Measurements from ENCODE around the gene MLYCD. TPM values are rescaled to one million over a fixed set of nuclear protein-coding genes. Genes with fewer than 3 reads are reported as not detected.

MLYCD gene
- total RNA-seq, 1 donor from 2014 or later: 10.8 TPM

DNA sequence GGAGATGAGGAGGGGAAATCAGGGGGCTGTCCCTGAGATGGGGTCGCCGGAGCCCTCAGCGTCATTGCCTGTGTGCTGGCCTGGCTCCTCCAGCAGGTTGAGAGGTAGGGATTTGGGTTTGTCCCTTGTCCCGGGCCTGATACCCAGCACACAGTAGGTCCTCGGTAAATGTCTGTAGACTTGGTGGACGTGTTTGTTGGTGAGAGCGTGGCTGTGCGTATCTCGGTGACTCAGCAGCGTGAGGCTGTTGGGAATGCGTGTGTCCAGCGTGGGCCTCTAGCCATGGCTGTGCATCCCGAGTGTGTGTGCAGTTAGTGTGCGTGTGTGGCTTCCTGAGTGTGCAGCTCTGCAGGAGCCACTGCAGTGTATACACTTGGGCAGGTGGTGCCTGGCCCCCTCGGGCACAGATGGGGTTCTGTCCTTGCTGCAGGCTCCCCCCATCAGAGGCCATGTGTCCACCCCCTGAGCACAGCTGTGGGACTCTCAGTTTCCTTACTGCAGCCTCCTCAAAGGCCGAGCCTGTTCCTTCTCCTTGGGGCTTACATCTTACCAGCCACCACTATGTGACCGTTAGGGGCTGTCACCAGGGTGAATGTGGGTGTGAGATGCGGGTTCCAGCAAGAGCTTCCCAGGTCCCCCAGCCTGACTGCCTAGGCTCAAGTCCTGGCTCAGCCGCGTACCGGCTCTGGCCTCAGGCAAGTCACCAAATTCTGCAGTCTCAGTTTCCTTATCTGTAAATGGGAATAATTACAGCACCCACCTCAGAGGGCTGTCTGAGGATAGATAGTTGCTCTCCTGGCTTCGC, 74.9 kb downstream of the MLYCD start:
- Mint-ChIP-seq H3K9me3 (peaks cover 11% of the 10 kb centered on the region), H3K4me1 (peaks cover 3% of the 10 kb centered on the region), H3K27me3 (peaks cover 32% of the 10 kb centered on the region), H3K36me3 (ENCODE audit: low read depth) (no peaks in the 10 kb centered on the region), H3K4me3 (no peak overlapping the region), H3K27ac (no peak overlapping the region)
- DNase-seq (no peak), ATAC-seq (ENCODE audit: low read depth) (no peak)
- CTCF ChIA-PET: no interaction called here
- intact Hi-C loops (cut with micrococcal nuclease): no loop called here
- no peak for TF ChIP-seq CTCF (IDR thresholded peaks at IDR 0.05)
- POLR2A ChIA-PET: no interaction called here

DNA sequence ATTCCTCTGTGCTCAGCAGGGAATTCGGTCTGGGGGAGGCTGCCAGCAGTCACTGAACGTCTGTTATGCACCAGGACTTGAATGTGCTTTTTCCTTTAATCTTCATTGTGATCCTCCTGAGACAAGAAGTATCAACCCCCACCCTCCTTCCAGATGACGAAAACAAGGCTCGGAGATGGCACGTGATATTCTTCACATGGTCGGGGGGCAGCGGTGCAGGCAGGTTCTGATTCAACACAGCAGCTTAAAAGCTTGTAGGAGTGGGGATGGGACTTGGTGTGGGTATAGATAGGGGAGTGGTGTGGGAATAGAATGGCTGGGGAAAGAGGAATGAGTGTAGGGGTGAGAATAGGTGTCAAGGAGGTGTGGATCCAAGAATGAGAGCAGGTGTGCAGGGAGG, 75.6 kb downstream of the MLYCD start:
- no peak overlapping the region for H3K27ac Mint-ChIP-seq
- POLR2A ChIA-PET: no interaction called here
- H3K9me3 Mint-ChIP-seq: peaks cover 14% of the 10 kb centered on the region
- no peak for DNase-seq
- no peaks in the 10 kb centered on the region for H3K4me1 Mint-ChIP-seq
- intact Hi-C loops (cut with micrococcal nuclease): no loop called here
- H3K4me3 Mint-ChIP-seq: no peak overlapping the region
- no peaks in the 10 kb centered on the region for H3K36me3 Mint-ChIP-seq (ENCODE audit: low read depth)
- H3K27me3 Mint-ChIP-seq: peaks cover 29% of the 10 kb centered on the region
- no peak for TF ChIP-seq CTCF (IDR thresholded peaks at IDR 0.05)
- ATAC-seq (ENCODE audit: low read depth): no peak
- CTCF ChIA-PET: no interaction called here

DNA sequence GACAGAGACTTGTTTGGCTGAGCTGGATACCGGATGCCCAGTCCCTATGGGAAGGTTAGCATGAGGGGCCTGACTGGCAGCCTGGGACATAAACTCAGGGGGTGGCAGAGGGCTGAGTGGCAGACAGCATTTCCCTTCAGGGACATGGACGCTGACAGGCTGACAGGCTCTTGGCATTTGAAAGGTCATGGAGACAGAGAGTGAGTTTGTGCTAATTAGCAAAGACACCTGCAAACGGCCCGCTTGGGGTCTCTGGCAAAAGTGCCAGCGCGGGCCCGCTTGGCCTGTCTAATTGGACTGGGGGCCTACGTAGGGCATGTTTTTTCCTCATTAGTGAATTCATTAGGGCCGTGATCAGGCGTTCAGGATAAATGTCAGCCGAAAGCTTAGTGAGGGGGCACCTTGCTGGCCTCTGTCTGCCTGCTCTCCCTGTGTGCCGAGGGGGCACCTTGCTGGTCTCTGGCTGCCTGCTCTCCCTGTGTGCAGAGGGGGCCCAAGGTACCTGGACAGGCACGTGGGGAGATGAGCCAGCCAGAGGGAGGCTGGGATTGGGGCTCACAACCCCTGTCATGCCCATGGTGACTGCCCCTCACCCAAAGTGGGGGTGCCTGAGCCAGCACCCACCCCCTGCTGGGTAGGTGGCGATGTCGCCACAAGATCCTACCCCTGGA, 76.8 kb downstream of the MLYCD start:
- Mint-ChIP-seq H3K27me3 (peaks cover 19% of the 10 kb centered on the region), H3K36me3 (ENCODE audit: low read depth) (no peaks in the 10 kb centered on the region), H3K27ac (no peak overlapping the region), H3K4me3 (no peak overlapping the region), H3K4me1 (no peaks in the 10 kb centered on the region), H3K9me3 (peaks cover 14% of the 10 kb centered on the region)
- ChIA-PET POLR2A (no interaction called here), CTCF (no interaction called here)
- ATAC-seq (ENCODE audit: low read depth) (no peak), DNase-seq (no peak)
- intact Hi-C loops (cut with micrococcal nuclease): no loop called here
- no peak for TF ChIP-seq CTCF (IDR thresholded peaks at IDR 0.05)

Other genes with a start within 250 kb of the MLYCD start
- 49.8 and 54.0 TPM in 2 replicates for gene HSBP1, start 91.1 kb upstream of the MLYCD start, total RNA-seq
- gene OSGIN1, start 54.1 kb downstream of the MLYCD start, total RNA-seq: 1.6 TPM in 2 replicates
- gene NECAB2, start 69.1 kb downstream of the MLYCD start, total RNA-seq: not detected in 2 replicates
- gene SLC38A8, start 143.7 kb downstream of the MLYCD start, total RNA-seq: not detected in 2 replicates
- gene MBTPS1, start 217.8 kb downstream of the MLYCD start, total RNA-seq: 74.1 and 79.2 TPM in 2 replicates
- 13.1 and 15.3 TPM in 2 replicates for gene HSDL1, start 246.1 kb downstream of the MLYCD start, total RNA-seq
- not detected in 2 replicates for gene DNAAF1, start 246.2 kb downstream of the MLYCD start, total RNA-seq

All from activated B cell treated with CpG ODN at 0.5 μM for 24 hours (primary cell).